Lung (tissue), 12 donors: ENCODE results near the gene SMIM12. TPM values are rescaled to one million over a fixed set of nuclear protein-coding genes. Genes with fewer than 3 reads are reported as not detected.

Experiments
- ATAC-seq: fragments of 200-7000 bp; cut with Tn5 transposase; one replicate; pipeline ENCODE4 v1.9.1; 2020; ENCODE audit warnings: moderate number of reproducible peaks; ENCODE audit not compliant: insufficient read depth, low FRiP score
- DNase-seq, 3 donors: peaks; one replicate each; pipeline ENCODE4 v3.0.0-alpha.2; 2013 to 2017
- H3K27ac ChIP-seq, 2 donors: one replicate each; pipeline ENCODE4 v1.5.1; 2013; ENCODE audit warnings: mild to moderate bottlenecking in 2 of 2, moderate library complexity in 2 of 2, control low read depth in 1 of 2, inconsistent platforms in 1 of 2, low read depth in 1 of 2, low read length in 1 of 2
- H3K27me3 ChIP-seq, 3 donors: one replicate each; pipeline ENCODE4 v1.5.1; 2013; ENCODE audit warnings: low read length in 2 of 3; ENCODE audit not compliant: control insufficient read depth in 3 of 3, insufficient read depth in 3 of 3
- H3K36me3 ChIP-seq, 4 donors: one replicate each; pipeline ENCODE4 v1.5.1; 2013; ENCODE audit warnings: low read length in 4 of 4, mild to moderate bottlenecking in 1 of 4, moderate library complexity in 1 of 4; ENCODE audit not compliant: control insufficient read depth in 4 of 4, insufficient read depth in 4 of 4
- H3K4me1 ChIP-seq, 5 donors: one replicate each; pipeline ENCODE4 v1.5.1; 2013; ENCODE audit warnings: low read length in 5 of 5, mild to moderate bottlenecking in 2 of 5, moderate library complexity in 1 of 5; ENCODE audit not compliant: control insufficient read depth in 5 of 5, insufficient read depth in 5 of 5
- H3K4me3 ChIP-seq: one replicate; pipeline ENCODE4 v1.5.1; 2013; ENCODE audit warnings: mild to moderate bottlenecking, control low read depth, moderate library complexity
- H3K9ac ChIP-seq, 2 donors: one replicate each; pipeline ENCODE4 v1.5.1; 2013; ENCODE audit warnings: low read length in 2 of 2, control low read depth in 1 of 2; ENCODE audit not compliant: insufficient read depth in 1 of 2
- H3K9me3 ChIP-seq, 4 donors: one replicate each; pipeline ENCODE4 v1.5.1; 2013; ENCODE audit warnings: low read length in 3 of 4, mild to moderate bottlenecking in 1 of 4, moderate library complexity in 1 of 4; ENCODE audit not compliant: control insufficient read depth in 4 of 4, insufficient read depth in 3 of 4
- WGBS, 2 donors: extraction: QIAGEN DNeasy Blood & Tissue Kit; methylation state at CpG; one replicate each; pipeline ENCODE4 v1.1.7; 2013; 5-methylcytosine and 5-hydroxymethylcytosine counted together
- polyA plus RNA-seq, 2 donors: library from polyadenylated mRNA; stranded (reverse); fragments of 200-250 nt; gene quantifications; one replicate each; pipeline ENCODE4 v1.2.1, GENCODE V29; 2013
- total RNA-seq, 2 donors: library from RNA; depleted of rRNA in 1 of 2; stranded (reverse); fragments of >200 nt in 1 of 2; gene quantifications; one replicate each; pipeline ENCODE4 v1.2.1, GENCODE V29; 2014 to 2021
- TF ChIP-seq, protein P1 (sequence below): IDR thresholded peaks from 2 replicates; pipeline ENCODE4 v1.5.1; 2012; ENCODE audit warnings: mild to moderate bottlenecking; ENCODE audit errors: control extremely low read depth, extremely low read depth
- donor health status: control.
- donor health status: control.
- donor health status: Bipolar disorder and iron deficiency.
- donor health status: healthy.
- donor health status: DM: yes; HTN: yes; CAD: no.

SMIM12 gene
- total and polyA plus RNA-seq, 4 donors: 17.9 to 67.8 (median 35.1) TPM

DNA sequence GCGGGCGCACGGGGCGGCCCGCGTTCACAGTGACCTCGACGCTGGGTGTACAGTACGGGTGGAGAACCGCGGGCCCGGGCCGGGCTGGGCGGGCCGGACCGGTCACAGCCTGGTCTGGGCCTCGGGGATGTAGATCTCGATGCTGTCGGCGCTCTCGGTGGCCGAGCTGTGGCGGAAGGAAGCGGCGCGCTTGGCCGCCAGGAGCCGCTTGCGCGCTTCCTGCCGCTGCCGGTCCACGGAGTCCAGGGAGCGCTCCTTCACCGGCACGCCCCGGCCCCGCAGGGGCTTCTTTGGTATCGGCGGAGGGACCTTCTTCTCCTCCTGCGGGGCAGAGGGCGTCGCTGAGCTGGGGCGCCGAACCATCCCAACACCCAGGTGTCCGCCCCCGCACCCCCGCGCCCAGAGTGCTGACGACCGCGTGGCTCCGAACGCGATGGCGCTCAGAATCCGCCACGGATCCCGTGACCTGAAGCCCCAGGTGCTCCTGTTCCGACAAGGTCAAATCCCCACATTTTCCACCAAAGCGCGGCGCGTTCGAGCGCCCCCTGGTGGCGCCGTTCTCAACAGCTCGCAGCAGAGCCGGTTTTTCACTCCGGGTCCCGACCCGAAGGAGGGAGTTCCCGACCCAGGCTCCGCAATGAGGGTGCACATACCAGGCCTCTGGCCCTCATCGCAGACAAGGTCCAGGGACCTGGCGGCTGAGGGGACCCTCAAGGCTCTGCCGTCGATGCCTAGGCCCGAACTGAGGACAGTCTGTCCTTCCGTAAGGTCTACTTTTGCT, 6.6 kb upstream of the SMIM12 start:
- H3K9me3 ChIP-seq: no peaks in the 10 kb centered on the region
- peak overlapping the region; percentile 65 for H3K4me3 ChIP-seq
- DNase-seq (peak; percentile 65 to 81 (median 81)), ATAC-seq (peak; percentile 87)
- H3K4me1 ChIP-seq: peaks cover 0 to 8% (median 0%) of the 10 kb centered on the region in 5 donors
- no peak overlapping the region for H3K9ac ChIP-seq
- H3K27ac ChIP-seq: peak overlapping the region; percentile 90 to 92
- peaks cover 0 to 7% (median 0%) of the 10 kb centered on the region in 3 donors for H3K27me3 ChIP-seq
- TF ChIP-seq, protein P1, sequence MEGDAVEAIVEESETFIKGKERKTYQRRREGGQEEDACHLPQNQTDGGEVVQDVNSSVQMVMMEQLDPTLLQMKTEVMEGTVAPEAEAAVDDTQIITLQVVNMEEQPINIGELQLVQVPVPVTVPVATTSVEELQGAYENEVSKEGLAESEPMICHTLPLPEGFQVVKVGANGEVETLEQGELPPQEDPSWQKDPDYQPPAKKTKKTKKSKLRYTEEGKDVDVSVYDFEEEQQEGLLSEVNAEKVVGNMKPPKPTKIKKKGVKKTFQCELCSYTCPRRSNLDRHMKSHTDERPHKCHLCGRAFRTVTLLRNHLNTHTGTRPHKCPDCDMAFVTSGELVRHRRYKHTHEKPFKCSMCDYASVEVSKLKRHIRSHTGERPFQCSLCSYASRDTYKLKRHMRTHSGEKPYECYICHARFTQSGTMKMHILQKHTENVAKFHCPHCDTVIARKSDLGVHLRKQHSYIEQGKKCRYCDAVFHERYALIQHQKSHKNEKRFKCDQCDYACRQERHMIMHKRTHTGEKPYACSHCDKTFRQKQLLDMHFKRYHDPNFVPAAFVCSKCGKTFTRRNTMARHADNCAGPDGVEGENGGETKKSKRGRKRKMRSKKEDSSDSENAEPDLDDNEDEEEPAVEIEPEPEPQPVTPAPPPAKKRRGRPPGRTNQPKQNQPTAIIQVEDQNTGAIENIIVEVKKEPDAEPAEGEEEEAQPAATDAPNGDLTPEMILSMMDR: peak; percentile 90
- 1 to 2% methylated on average over 50 to 81 of the region's 81 CpGs for WGBS, 2 donors
- H3K36me3 ChIP-seq: no peaks in the 10 kb centered on the region

DNA sequence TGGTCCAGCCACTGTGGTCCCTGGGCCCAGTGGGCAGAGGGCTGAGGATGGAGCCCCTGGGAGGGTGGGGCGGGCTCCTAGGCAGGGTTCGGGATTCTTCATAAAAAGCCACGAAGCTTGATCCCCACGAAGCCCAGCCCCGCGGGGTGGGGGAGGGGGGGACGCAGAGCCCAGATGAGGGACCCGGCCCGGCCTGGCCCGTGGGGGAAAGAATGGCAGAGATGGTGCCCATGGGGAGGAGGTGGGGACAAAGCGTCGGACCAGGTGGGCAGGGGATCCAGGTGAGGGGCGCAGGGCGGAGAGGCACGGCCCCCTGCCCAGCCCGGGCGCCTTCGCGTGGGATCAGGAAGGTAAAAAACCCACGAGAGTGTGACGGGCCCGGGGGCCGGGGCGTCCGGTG, 6.0 kb upstream of the SMIM12 start:
- DNase-seq (no peak), ATAC-seq (peak; percentile 17)
- TF ChIP-seq, protein P1: no peak
- no peaks in the 10 kb centered on the region for H3K9me3 ChIP-seq
- no peak overlapping the region for H3K9ac ChIP-seq
- peaks cover 0 to 8% (median 0%) of the 10 kb centered on the region in 5 donors for H3K4me1 ChIP-seq
- peak overlapping the region; percentile 65 for H3K4me3 ChIP-seq
- H3K27me3 ChIP-seq: peaks cover 0 to 7% (median 0%) of the 10 kb centered on the region in 3 donors
- WGBS, 2 donors: 12 to 14% methylated on average over 17 to 25 of the region's 25 CpGs
- peak overlapping the region; percentile 90 to 92 for H3K27ac ChIP-seq
- no peaks in the 10 kb centered on the region for H3K36me3 ChIP-seq

DNA sequence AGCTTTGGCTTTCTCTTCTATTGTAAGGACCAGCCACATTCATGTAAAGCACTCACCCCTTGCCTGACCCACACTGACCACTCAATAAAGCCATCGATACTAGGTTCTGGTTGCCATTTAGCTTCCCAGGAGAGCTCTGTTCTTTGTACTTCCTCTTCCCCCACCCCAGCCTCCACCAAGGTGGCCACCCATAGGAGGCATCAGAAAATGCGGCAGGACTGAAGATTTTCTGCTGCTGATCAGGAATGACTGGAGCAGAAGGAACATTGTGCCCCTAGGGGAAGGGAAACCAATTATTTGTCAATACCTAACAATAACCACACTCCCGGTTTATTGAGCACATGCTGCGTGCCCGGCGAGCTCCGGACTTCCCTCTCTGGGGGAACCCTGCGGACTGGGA, 5.2 kb upstream of the SMIM12 start:
- Histone ChIP-seq H3K4me3 (no peak overlapping the region), H3K9me3 (no peaks in the 10 kb centered on the region), H3K27ac (no peak overlapping the region), H3K9ac (no peak overlapping the region), H3K4me1 (peaks cover 0 to 8% (median 4%) of the 10 kb centered on the region in 5 donors), H3K36me3 (no peaks in the 10 kb centered on the region), H3K27me3 (peaks cover 0 to 7% (median 0%) of the 10 kb centered on the region in 3 donors)
- ATAC-seq (no peak), DNase-seq (no peak)
- WGBS, 2 donors: 92 to 93% methylated on average over 8 of the region's 8 CpGs
- TF ChIP-seq, protein P1: no peak
